ENCODE data around the gene EFCAB8.
A peak's percentile ranks its signal among the peaks of the same experiment; 100 is the strongest.

EFCAB8 gene

DNA sequence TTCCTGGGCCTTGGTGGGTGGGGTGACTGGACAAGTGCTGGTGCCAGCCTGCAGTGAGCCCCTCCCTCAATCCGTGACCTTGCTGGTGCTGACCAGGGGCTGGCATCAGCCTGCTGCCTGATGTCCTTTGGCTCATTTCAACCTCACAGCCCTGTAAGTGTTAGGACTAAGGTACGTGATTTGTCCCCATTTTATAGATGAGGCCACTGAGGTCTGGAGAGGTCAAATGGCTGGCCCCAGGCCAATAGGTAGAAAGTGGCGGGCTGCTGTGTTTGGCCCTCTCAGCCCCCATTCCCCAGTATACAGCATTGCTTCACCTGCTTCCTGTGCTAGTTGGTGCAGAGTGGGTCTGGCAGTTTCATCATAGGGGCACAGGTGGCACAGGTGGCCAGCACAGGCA, 20.1 kb downstream of the EFCAB8 start:
- no peak for FAIRE-seq
- TF ChIP-seq PAX5 (IDR thresholded peaks at IDR 0.05; ENCODE audit: insufficient read depth, low read length, severe bottlenecking) (no peak), POLR2A (IDR thresholded peaks at IDR 0.05; ENCODE audit: low read depth, low read length) (no peak), POU2F2 (IDR thresholded peaks at IDR 0.05; ENCODE audit: low read depth, low read length) (no peak), POLR2AphosphoS5 (IDR thresholded peaks at IDR 0.05; ENCODE audit: low read depth, low read length) (no peak), TAF1 (IDR thresholded peaks at IDR 0.05; ENCODE audit: low read depth, low read length) (no peak)

DNA sequence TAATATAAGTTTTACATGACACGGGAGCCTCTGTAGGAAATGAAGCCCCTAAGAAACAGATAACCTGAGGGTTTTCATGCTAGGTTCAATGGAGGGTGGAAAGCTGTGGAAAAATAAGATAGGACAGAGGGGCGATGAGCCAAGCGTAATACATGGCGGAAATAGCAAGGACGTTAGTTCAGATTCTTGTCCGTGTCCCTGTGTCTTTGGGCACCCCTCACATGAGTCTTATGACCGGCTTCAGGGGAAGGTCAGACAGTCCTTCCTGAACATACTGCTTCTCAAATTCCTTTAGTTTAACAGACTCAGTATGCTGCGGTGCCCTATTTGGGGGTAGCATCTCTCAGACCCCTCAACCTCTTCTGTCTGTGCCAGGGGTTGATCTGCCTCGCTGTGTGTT, 20.8 kb downstream of the EFCAB8 start:
- no peak for DNase-seq (ENCODE audit: insufficient read length, low spot score)
- no peak for FAIRE-seq
- TF ChIP-seq TAF1 (IDR thresholded peaks at IDR 0.05; ENCODE audit: low read depth, low read length) = no peak
- no peak for TF ChIP-seq PAX5 (IDR thresholded peaks at IDR 0.05; ENCODE audit: insufficient read depth, low read length, severe bottlenecking)
- TF ChIP-seq POU2F2 (IDR thresholded peaks at IDR 0.05; ENCODE audit: low read depth, low read length) = no peak
- no peak for TF ChIP-seq POLR2A (IDR thresholded peaks at IDR 0.05; ENCODE audit: low read depth, low read length)
- TF ChIP-seq SPI1 (IDR thresholded peaks at IDR 0.05; ENCODE audit: low read depth, low read length) = no peak
- no peak for TF ChIP-seq POLR2AphosphoS5 (IDR thresholded peaks at IDR 0.05; ENCODE audit: low read depth, low read length)

More for the DNA sequence above, 20.1 kb downstream of the EFCAB8 start:
- DNase-seq (ENCODE audit: insufficient read length, low spot score) = no peak

DNA sequence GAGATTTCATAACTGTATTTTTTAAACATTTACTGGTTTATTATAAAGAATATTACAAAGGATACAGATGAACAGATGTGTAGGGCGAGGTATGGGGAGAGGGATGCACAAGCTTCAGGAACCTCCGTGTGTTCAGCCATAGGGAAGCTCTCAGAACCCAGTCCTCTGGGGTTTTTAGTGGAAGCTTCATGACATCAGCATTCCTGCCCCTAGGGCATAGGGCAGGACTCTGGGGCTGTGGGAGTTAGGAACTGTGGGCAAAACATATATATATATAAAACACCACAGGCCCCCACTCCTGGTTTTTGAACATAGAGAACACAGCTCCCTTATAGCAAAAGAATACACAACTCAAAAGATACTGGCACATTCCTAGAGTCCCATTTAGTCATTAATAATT, 21.9 kb downstream of the EFCAB8 start:
- FAIRE-seq (no peak), DNase-seq (ENCODE audit: insufficient read length, low spot score) (no peak)
- TF ChIP-seq TAF1 (IDR thresholded peaks at IDR 0.05; ENCODE audit: low read depth, low read length) = no peak
- no peak for TF ChIP-seq POU2F2 (IDR thresholded peaks at IDR 0.05; ENCODE audit: low read depth, low read length)
- TF ChIP-seq POLR2AphosphoS5 (IDR thresholded peaks at IDR 0.05; ENCODE audit: low read depth, low read length) = no peak
- TF ChIP-seq PAX5 (IDR thresholded peaks at IDR 0.05; ENCODE audit: insufficient read depth, low read length, severe bottlenecking) = no peak
- no peak for TF ChIP-seq SPI1 (IDR thresholded peaks at IDR 0.05; ENCODE audit: low read depth, low read length)
- TF ChIP-seq POLR2A (IDR thresholded peaks at IDR 0.05; ENCODE audit: low read depth, low read length) = no peak

DNA sequence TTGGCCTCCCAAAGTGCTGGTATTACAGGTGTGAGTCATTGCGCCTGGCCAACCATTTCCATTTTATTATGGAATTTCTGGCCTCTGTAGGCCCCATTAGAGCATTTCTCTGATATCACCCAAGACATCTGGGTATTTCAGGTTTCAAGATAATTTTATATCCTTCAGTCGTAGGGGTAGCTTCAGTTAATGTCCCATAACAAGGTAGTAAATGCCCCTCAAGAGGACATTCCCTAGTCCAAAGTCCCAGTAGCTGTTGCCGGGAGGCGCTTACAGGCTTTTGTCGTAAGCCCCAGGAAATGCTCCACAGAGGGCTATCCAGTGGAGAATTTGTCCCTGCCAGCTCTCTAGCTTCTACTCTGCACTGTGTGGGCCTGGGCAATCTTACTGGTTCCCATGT, 24.4 kb downstream of the EFCAB8 start:
- DNase-seq (ENCODE audit: insufficient read length, low spot score) = no peak
- no peak for FAIRE-seq
- no peak for TF ChIP-seq POLR2AphosphoS5 (IDR thresholded peaks at IDR 0.05; ENCODE audit: low read depth, low read length)
- TF ChIP-seq TAF1 (IDR thresholded peaks at IDR 0.05; ENCODE audit: low read depth, low read length) = no peak
- TF ChIP-seq POLR2A (IDR thresholded peaks at IDR 0.05; ENCODE audit: low read depth, low read length) = no peak

DNA sequence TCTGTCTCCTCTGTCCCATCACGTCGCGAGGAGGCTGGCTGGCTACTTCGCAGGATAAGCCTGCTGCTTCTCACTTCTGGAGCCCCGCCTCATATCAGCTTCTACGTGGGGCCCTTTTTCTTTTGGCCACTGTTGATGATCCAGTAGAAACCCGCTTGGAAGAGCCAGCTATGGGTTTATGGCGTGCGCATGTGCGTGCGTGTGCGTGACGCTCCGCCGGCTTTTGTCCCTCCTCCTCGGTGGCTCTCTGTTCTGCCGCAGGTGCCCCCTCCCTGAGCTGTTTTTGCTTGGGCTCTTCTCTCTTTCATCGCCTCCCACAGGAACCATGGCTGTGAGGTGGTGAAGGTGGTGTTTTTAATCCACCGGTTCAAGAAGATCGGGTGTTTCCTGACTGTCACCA, 26.5 kb downstream of the EFCAB8 start:
- no peak for FAIRE-seq
- no peak for DNase-seq (ENCODE audit: insufficient read length, low spot score)
- no peak for TF ChIP-seq SPI1 (IDR thresholded peaks at IDR 0.05; ENCODE audit: low read depth, low read length)
- TF ChIP-seq POLR2A (IDR thresholded peaks at IDR 0.05; ENCODE audit: low read depth, low read length) = no peak
- TF ChIP-seq POLR2AphosphoS5 (IDR thresholded peaks at IDR 0.05; ENCODE audit: low read depth, low read length) = no peak
- no peak for TF ChIP-seq TAF1 (IDR thresholded peaks at IDR 0.05; ENCODE audit: low read depth, low read length)
- TF ChIP-seq POU2F2 (IDR thresholded peaks at IDR 0.05; ENCODE audit: low read depth, low read length) = no peak
- no peak for TF ChIP-seq PAX5 (IDR thresholded peaks at IDR 0.05; ENCODE audit: insufficient read depth, low read length, severe bottlenecking)

DNA sequence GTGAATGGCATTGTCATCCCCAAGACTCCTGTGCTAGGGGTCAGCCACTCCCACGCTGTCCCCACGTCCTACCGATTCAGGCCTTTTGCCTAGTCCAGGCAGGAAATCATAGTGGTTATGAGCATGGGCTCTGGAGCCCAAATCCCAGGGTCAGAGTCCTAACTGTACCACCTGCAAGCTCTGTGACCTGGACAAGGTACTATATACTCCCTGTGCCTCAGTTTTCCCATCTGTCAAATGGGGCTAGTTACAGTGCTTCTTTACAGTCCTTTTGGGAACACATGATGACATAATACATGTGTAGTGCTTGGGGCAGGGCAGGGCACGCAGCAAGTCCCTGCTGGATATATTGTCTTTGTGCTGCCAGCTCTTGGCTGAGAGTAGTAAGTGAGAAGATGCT, 27.2 kb downstream of the EFCAB8 start:
- TF ChIP-seq POU2F2 (IDR thresholded peaks at IDR 0.05; ENCODE audit: low read depth, low read length) (no peak), POLR2AphosphoS5 (IDR thresholded peaks at IDR 0.05; ENCODE audit: low read depth, low read length) (no peak), SPI1 (IDR thresholded peaks at IDR 0.05; ENCODE audit: low read depth, low read length) (no peak), TAF1 (IDR thresholded peaks at IDR 0.05; ENCODE audit: low read depth, low read length) (no peak), POLR2A (IDR thresholded peaks at IDR 0.05; ENCODE audit: low read depth, low read length) (no peak), PAX5 (IDR thresholded peaks at IDR 0.05; ENCODE audit: insufficient read depth, low read length, severe bottlenecking) (no peak)
- DNase-seq (ENCODE audit: insufficient read length, low spot score) (no peak), FAIRE-seq (no peak)

DNA sequence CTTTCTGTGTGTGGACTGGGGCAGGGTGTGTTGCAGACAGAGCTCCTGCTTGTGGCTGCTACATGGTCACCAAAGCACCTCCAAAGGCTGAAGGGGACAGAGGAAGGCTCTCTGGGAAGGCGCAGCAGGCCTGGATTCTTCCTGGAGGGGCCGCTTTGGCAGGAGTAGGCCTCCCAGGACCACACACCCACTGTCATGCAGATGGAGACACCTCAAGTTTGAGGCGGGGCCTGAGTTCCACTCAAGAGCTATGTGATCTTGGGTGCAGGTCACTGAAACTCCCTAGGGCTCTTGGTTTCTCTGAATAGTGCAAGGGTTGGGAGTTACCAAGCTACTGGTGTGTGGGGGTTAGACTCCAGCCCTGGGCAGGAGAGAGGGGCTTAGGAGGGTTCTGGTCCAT, 27.9 kb downstream of the EFCAB8 start:
- TF ChIP-seq POLR2AphosphoS5 (IDR thresholded peaks at IDR 0.05; ENCODE audit: low read depth, low read length) = no peak
- TF ChIP-seq POLR2A (IDR thresholded peaks at IDR 0.05; ENCODE audit: low read depth, low read length) = no peak
- no peak for TF ChIP-seq PAX5 (IDR thresholded peaks at IDR 0.05; ENCODE audit: insufficient read depth, low read length, severe bottlenecking)
- no peak for TF ChIP-seq TAF1 (IDR thresholded peaks at IDR 0.05; ENCODE audit: low read depth, low read length)
- TF ChIP-seq POU2F2 (IDR thresholded peaks at IDR 0.05; ENCODE audit: low read depth, low read length) = no peak
- no peak for TF ChIP-seq SPI1 (IDR thresholded peaks at IDR 0.05; ENCODE audit: low read depth, low read length)
- DNase-seq (ENCODE audit: insufficient read length, low spot score) (no peak), FAIRE-seq (no peak)

DNA sequence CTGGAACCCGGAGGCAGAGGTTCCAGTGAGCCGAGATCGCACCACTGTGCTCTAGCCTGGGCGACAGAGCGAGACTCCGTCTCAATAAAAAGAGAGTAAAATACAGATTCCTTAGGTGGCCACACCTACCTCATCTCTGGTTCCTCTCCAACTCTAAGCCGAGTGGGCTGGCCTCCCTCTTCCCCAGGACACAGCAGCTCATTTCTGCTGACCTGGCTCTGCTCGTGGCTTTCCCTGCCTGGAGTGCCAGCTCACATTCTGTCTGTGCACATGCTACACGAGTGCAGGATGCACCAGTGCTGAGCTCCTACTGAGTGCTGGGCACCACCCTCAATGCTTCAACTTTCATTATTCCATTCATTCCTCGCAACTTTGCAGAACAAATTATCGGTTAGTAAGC, 28.8 kb downstream of the EFCAB8 start:
- peak; percentile 16 for FAIRE-seq
- TF ChIP-seq PAX5 (IDR thresholded peaks at IDR 0.05; ENCODE audit: insufficient read depth, low read length, severe bottlenecking) = no peak
- TF ChIP-seq POLR2A (IDR thresholded peaks at IDR 0.05; ENCODE audit: low read depth, low read length) = no peak
- DNase-seq (ENCODE audit: insufficient read length, low spot score) = no peak

DNA sequence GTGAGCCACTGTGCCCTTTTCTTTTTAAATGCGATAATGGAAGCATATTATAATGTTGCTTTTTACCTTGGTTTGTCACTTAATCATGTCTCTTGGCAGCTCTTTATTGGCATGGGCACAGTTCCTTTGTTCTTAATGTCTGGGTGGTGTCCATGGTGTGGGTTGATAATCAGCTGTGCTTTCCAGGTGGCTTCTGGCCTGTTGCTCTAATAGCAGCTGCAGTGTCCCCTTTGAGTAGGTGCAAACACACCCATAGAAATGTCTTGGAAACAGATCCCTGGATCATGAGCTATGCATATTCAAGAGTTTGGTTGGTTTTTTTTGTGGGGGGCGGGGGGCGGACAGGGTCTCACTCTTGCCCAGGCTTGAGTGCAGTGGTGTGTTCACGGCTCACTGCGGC, 29.9 kb downstream of the EFCAB8 start:
- no peak for DNase-seq (ENCODE audit: insufficient read length, low spot score)
- no peak for FAIRE-seq
- TF ChIP-seq PAX5 (IDR thresholded peaks at IDR 0.05; ENCODE audit: insufficient read depth, low read length, severe bottlenecking) (no peak), TAF1 (IDR thresholded peaks at IDR 0.05; ENCODE audit: low read depth, low read length) (no peak), SPI1 (IDR thresholded peaks at IDR 0.05; ENCODE audit: low read depth, low read length) (no peak), POLR2A (IDR thresholded peaks at IDR 0.05; ENCODE audit: low read depth, low read length) (no peak), POU2F2 (IDR thresholded peaks at IDR 0.05; ENCODE audit: low read depth, low read length) (no peak), POLR2AphosphoS5 (IDR thresholded peaks at IDR 0.05; ENCODE audit: low read depth, low read length) (no peak)

DNA sequence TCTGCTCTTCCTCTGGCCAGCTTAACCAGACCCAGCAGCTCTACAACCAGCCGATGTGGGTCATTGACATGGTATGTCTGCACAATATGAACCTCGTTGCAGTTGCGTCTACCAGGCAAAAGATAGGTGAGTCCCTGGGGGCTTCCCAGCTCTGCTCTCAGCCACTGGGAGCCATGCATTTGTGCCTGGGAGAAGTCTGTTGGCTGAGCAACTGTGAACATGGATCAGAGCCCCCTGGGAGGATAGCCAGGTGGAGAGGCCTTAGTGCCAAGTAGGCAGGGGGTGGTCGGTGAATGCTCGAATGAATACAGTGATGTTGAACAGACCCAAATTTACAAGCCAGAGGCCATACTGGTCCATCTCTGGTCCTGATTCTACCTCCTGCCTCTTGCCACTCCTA, 30.6 kb downstream of the EFCAB8 start:
- no peak for TF ChIP-seq SPI1 (IDR thresholded peaks at IDR 0.05; ENCODE audit: low read depth, low read length)
- no peak for TF ChIP-seq TAF1 (IDR thresholded peaks at IDR 0.05; ENCODE audit: low read depth, low read length)
- no peak for TF ChIP-seq POU2F2 (IDR thresholded peaks at IDR 0.05; ENCODE audit: low read depth, low read length)
- no peak for TF ChIP-seq POLR2AphosphoS5 (IDR thresholded peaks at IDR 0.05; ENCODE audit: low read depth, low read length)
- no peak for TF ChIP-seq POLR2A (IDR thresholded peaks at IDR 0.05; ENCODE audit: low read depth, low read length)
- TF ChIP-seq PAX5 (IDR thresholded peaks at IDR 0.05; ENCODE audit: insufficient read depth, low read length, severe bottlenecking) = no peak
- no peak for FAIRE-seq
- no peak for DNase-seq (ENCODE audit: insufficient read length, low spot score)

Measured in GM12891 (cell line).